ENCODE results near the gene PRAME. TPM values are rescaled to one million over a fixed set of nuclear protein-coding genes. Genes with fewer than 3 reads are reported as not detected.
A peak's percentile ranks its signal among the peaks of the same experiment; 100 is the strongest.

The PRAME gene
- total and polyA plus RNA-seq, 9 donors = 0.28 TPM; not detected in 8

DNA sequence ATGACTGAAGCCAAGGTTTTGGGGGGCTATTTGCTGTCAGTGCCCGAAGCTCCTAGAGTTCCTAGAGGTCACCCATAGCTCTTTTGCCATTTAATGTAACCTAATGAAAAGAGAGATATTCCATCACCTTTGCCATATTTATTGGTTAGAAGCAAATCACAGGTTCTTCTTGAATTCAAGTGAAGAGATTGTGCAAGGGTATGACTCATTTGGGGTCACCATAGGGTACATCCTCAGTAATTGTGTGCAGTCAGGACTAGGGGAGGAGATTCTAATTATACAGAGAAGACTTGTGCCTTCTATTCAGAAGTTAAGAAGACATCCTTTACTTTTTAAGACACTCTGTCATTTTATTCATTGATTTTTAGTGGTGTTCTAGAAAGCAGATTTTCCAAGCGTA, 6.9 kb upstream of the PRAME start:
- Histone ChIP-seq H3K4me1 (ENCODE audit: control insufficient read depth, insufficient read depth, low read length) (no peaks in the 10 kb centered on the region), H3K4me3 (ENCODE audit: low read length) (no peak overlapping the region), H3K27me3 (ENCODE audit: control insufficient read depth, insufficient read depth, low read length) (peaks cover 8% of the 10 kb centered on the region), H3K36me3 (ENCODE audit: control insufficient read depth, insufficient read depth, low read length) (no peaks in the 10 kb centered on the region), H3K9me3 (replicated peaks; ENCODE audit: control insufficient read depth, low read depth, low read length) (no peaks in the 10 kb centered on the region), H3K27ac (ENCODE audit: low read length) (no peak overlapping the region)
- DNase-seq = no peak
- no CpG with 5 or more reads among the region's 2 CpGs for WGBS (ENCODE audit: insufficient coverage)

- Histone ChIP-seq H3K27ac (ENCODE audit: low read length) (no peak overlapping the region), H3K4me3 (ENCODE audit: low read length) (no peak overlapping the region), H3K27me3 (ENCODE audit: control insufficient read depth, insufficient read depth, low read length) (no peaks in the 10 kb centered on the region), H3K9me3 (replicated peaks; ENCODE audit: control insufficient read depth, low read depth, low read length) (no peaks in the 10 kb centered on the region), H3K36me3 (ENCODE audit: control insufficient read depth, insufficient read depth, low read length) (no peaks in the 10 kb centered on the region), H3K4me1 (ENCODE audit: control insufficient read depth, insufficient read depth, low read length) (no peaks in the 10 kb centered on the region)
- no peak for DNase-seq
- WGBS (ENCODE audit: insufficient coverage) = 81% methylated on average over 14 of the region's 25 CpGs
Observed at GRCh38 chr22:22558071-22558971, 744 bp downstream of the PRAME start.

- H3K4me3 ChIP-seq (ENCODE audit: low read length) = no peak overlapping the region
- no peaks in the 10 kb centered on the region for H3K36me3 ChIP-seq (ENCODE audit: control insufficient read depth, insufficient read depth, low read length)
- WGBS (ENCODE audit: insufficient coverage) = 94% methylated on average over 27 of the region's 38 CpGs
- no peak for DNase-seq
- H3K27ac ChIP-seq (ENCODE audit: low read length) = no peak overlapping the region
- no peaks in the 10 kb centered on the region for H3K9me3 ChIP-seq (replicated peaks; ENCODE audit: control insufficient read depth, low read depth, low read length)
- H3K27me3 ChIP-seq (ENCODE audit: control insufficient read depth, insufficient read depth, low read length) = no peaks in the 10 kb centered on the region
- no peaks in the 10 kb centered on the region for H3K4me1 ChIP-seq (ENCODE audit: control insufficient read depth, insufficient read depth, low read length)
Observed at GRCh38 chr22:22556995-22557925, 1.8 kb downstream of the PRAME start.

- H3K27me3 ChIP-seq (ENCODE audit: control insufficient read depth, insufficient read depth, low read length) = no peaks in the 10 kb centered on the region
- H3K36me3 ChIP-seq (ENCODE audit: control insufficient read depth, insufficient read depth, low read length) = no peaks in the 10 kb centered on the region
- H3K4me3 ChIP-seq (ENCODE audit: low read length) = no peak overlapping the region
- H3K27ac ChIP-seq (ENCODE audit: low read length) = no peak overlapping the region
- H3K9me3 ChIP-seq (replicated peaks; ENCODE audit: control insufficient read depth, low read depth, low read length) = no peaks in the 10 kb centered on the region
- 93% methylated on average over 11 of the region's 14 CpGs for WGBS (ENCODE audit: insufficient coverage)
- no peaks in the 10 kb centered on the region for H3K4me1 ChIP-seq (ENCODE audit: control insufficient read depth, insufficient read depth, low read length)
- DNase-seq = no peak
Observed at GRCh38 chr22:22556578-22556977, 2.5 kb downstream of the PRAME start.

DNA sequence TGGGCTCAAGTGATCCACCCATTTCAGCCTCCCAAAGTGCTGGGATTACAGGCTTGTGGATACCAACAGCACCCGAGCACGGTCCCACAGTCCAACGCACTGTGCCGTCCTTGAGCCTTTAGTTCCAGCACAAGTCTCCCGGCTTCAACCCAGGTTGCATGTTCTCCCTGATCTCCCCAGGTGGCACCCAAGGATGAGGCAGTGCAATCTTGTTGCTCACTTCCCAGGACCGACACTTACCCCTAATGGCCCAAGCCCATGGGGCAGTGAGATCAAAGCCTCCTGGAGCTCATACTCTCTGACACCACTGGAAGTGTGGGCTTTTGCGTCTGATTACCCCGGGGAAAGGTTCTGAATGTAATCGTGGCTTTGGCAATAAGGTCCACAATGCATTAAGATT, 3.5 kb downstream of the PRAME start:
- Histone ChIP-seq H3K9me3 (replicated peaks; ENCODE audit: control insufficient read depth, low read depth, low read length) (no peaks in the 10 kb centered on the region), H3K4me1 (ENCODE audit: control insufficient read depth, insufficient read depth, low read length) (no peaks in the 10 kb centered on the region), H3K36me3 (ENCODE audit: control insufficient read depth, insufficient read depth, low read length) (no peaks in the 10 kb centered on the region), H3K27me3 (ENCODE audit: control insufficient read depth, insufficient read depth, low read length) (no peaks in the 10 kb centered on the region), H3K4me3 (ENCODE audit: low read length) (no peak overlapping the region), H3K27ac (ENCODE audit: low read length) (no peak overlapping the region)
- no peak for DNase-seq
- WGBS (ENCODE audit: insufficient coverage) = 92% methylated on average over 6 of the region's 9 CpGs

- H3K4me1 ChIP-seq (ENCODE audit: control insufficient read depth, insufficient read depth, low read length) = no peaks in the 10 kb centered on the region
- no peaks in the 10 kb centered on the region for H3K36me3 ChIP-seq (ENCODE audit: control insufficient read depth, insufficient read depth, low read length)
- no peak overlapping the region for H3K27ac ChIP-seq (ENCODE audit: low read length)
- DNase-seq = no peak
- WGBS (ENCODE audit: insufficient coverage) = 100% methylated on average over 1 of the region's 4 CpGs
- no peaks in the 10 kb centered on the region for H3K27me3 ChIP-seq (ENCODE audit: control insufficient read depth, insufficient read depth, low read length)
- no peaks in the 10 kb centered on the region for H3K9me3 ChIP-seq (replicated peaks; ENCODE audit: control insufficient read depth, low read depth, low read length)
- no peak overlapping the region for H3K4me3 ChIP-seq (ENCODE audit: low read length)
Observed at GRCh38 chr22:22554587-22555284, 4.3 kb downstream of the PRAME start.

GRCh38 chr22:22553735-22554586, 5.1 kb downstream of the PRAME start:
- Histone ChIP-seq H3K27me3 (ENCODE audit: control insufficient read depth, insufficient read depth, low read length) (no peaks in the 10 kb centered on the region), H3K4me1 (ENCODE audit: control insufficient read depth, insufficient read depth, low read length) (no peaks in the 10 kb centered on the region), H3K9me3 (replicated peaks; ENCODE audit: control insufficient read depth, low read depth, low read length) (no peaks in the 10 kb centered on the region), H3K4me3 (ENCODE audit: low read length) (no peak overlapping the region), H3K27ac (ENCODE audit: low read length) (no peak overlapping the region), H3K36me3 (ENCODE audit: control insufficient read depth, insufficient read depth, low read length) (no peaks in the 10 kb centered on the region)
- peak; percentile 13 for DNase-seq
- WGBS (ENCODE audit: insufficient coverage) = no CpG with 5 or more reads among the region's 8 CpGs

- DNase-seq = no peak
- H3K27me3 ChIP-seq (ENCODE audit: control insufficient read depth, insufficient read depth, low read length) = peaks cover 3% of the 10 kb centered on the region
- H3K27ac ChIP-seq (ENCODE audit: low read length) = no peak overlapping the region
- no peak overlapping the region for H3K4me3 ChIP-seq (ENCODE audit: low read length)
- WGBS (ENCODE audit: insufficient coverage) = 100% methylated on average over 1 of the region's 1 CpG
- no peaks in the 10 kb centered on the region for H3K9me3 ChIP-seq (replicated peaks; ENCODE audit: control insufficient read depth, low read depth, low read length)
- no peaks in the 10 kb centered on the region for H3K4me1 ChIP-seq (ENCODE audit: control insufficient read depth, insufficient read depth, low read length)
- no peaks in the 10 kb centered on the region for H3K36me3 ChIP-seq (ENCODE audit: control insufficient read depth, insufficient read depth, low read length)
Observed at GRCh38 chr22:22553141-22553540, 5.9 kb downstream of the PRAME start.

DNA sequence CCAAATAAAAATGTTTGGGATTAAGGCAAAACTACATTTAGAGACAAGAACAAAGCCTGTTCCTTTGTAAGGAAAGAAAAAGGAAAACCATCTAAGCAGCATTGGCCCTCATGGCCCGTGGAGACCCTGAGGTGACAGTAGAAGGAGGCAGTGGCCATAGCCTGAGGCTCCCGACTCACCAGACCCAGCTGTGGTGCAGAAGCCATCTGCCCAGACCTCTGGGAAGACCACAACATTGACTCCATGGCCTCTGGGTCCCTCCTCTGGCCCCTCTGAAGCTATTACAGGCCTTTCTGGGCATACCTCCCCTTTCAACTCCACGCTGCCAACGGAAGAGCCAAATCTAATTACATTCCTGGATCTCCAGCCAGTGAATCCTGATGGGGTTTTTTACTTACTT, 6.4 kb downstream of the PRAME start:
- Histone ChIP-seq H3K36me3 (ENCODE audit: control insufficient read depth, insufficient read depth, low read length) (no peaks in the 10 kb centered on the region), H3K27ac (ENCODE audit: low read length) (no peak overlapping the region), H3K4me1 (ENCODE audit: control insufficient read depth, insufficient read depth, low read length) (no peaks in the 10 kb centered on the region), H3K4me3 (ENCODE audit: low read length) (no peak overlapping the region), H3K9me3 (replicated peaks; ENCODE audit: control insufficient read depth, low read depth, low read length) (no peaks in the 10 kb centered on the region), H3K27me3 (ENCODE audit: control insufficient read depth, insufficient read depth, low read length) (peaks cover 4% of the 10 kb centered on the region)
- DNase-seq = peak; percentile 32
- 30% methylated on average over 2 of the region's 4 CpGs for WGBS (ENCODE audit: insufficient coverage)
